Activated B cell treated with CpG ODN at 0.5 μM for 24 hours (primary cell): ENCODE data around the gene CDK5RAP3. TPM values are rescaled to one million over a fixed set of nuclear protein-coding genes. Genes with fewer than 3 reads are reported as not detected.

Experiments used
- ATAC-seq: fragments of 200-7000 bp; cut with Tn5 transposase; one replicate; pipeline ENCODE4 v1.10.0; 2021; ENCODE audit warnings: low read depth, mild to moderate bottlenecking, moderate library complexity
- CTCF ChIA-PET: fragments of 350-600 bp; sonication (Branson Sonifier 250); formaldehyde crosslinking; loops from one replicate; lab custom pipeline; 2021; ENCODE audit warnings: antibody characterized with exemption; lab: Charles Lee
- POLR2A ChIA-PET: fragments of 350-600 bp; sonication (Branson Sonifier 250); formaldehyde crosslinking; loops from one replicate; lab custom pipeline; 2021; ENCODE audit warnings: antibody characterized with exemption; lab: Charles Lee
- DNase-seq: peaks from one replicate; pipeline ENCODE4 v3.0.0; 2022
- H3K27ac Mint-ChIP-seq: one replicate; pipeline ENCODE4 v1.8.0; 2020; ENCODE audit warnings: mixed read lengths
- H3K27me3 Mint-ChIP-seq: one replicate; pipeline ENCODE4 v1.8.0; 2021; ENCODE audit warnings: mixed read lengths
- H3K36me3 Mint-ChIP-seq: one replicate; pipeline ENCODE4 v1.8.0; 2021; ENCODE audit warnings: low read depth, mixed read lengths
- H3K4me1 Mint-ChIP-seq: one replicate; pipeline ENCODE4 v1.8.0; 2021; ENCODE audit warnings: mixed read lengths
- H3K4me3 Mint-ChIP-seq: one replicate; pipeline ENCODE4 v1.8.0; 2020; ENCODE audit warnings: mild to moderate bottlenecking, mixed read lengths
- H3K9me3 Mint-ChIP-seq: one replicate; pipeline ENCODE4 v1.8.0; 2020; ENCODE audit warnings: mixed read lengths
- intact Hi-C: fragments of 100-400 bp; cut with micrococcal nuclease; formaldehyde crosslinking; loops from one replicate; pipeline ENCODE4 v1.15.1; 2024
- total RNA-seq: library from RNA; stranded (reverse); gene quantifications from 2 replicates; pipeline ENCODE4 v1.2.3, GENCODE V29; 2022
- TF ChIP-seq, protein P1 (sequence below): fragments of 200-600 bp; IDR thresholded peaks from one replicate; pipeline ENCODE4 v1.8.0; 2022; ENCODE audit warnings: antibody characterized with exemption, mild to moderate bottlenecking

CDK5RAP3 gene
- total RNA-seq, 1 donor from 2014 or later = 286 TPM

DNA sequence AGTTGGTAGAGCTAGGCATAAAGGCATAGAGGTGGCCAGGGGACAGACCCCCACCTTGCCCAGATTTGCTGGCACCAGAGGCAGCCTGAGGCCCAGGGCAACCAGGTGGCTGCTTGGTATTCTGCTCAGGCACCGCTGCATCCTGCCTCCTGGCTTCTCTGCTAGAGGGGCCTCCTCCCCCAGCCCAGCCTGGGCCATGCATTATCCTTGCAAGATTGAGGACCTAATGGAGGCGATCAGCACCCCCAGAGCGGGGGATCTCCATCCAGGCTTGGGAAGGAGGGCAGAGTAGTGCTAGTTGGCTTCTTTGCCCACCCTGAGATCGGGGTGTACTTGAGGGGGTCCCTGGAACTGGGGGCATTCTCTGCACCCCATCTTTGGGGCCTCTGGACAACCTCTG lies 23.8 kb downstream of the CDK5RAP3 start:
- Mint-ChIP-seq H3K4me1 (no peaks in the 10 kb centered on the region), H3K9me3 (no peaks in the 10 kb centered on the region), H3K4me3 (no peak overlapping the region), H3K36me3 (no peaks in the 10 kb centered on the region), H3K27ac (no peak overlapping the region), H3K27me3 (peaks cover 2% of the 10 kb centered on the region)
- DNase-seq (no peak), ATAC-seq (no peak)
- ChIA-PET CTCF (no interaction called here), POLR2A (no interaction called here)
- TF ChIP-seq, protein P1, sequence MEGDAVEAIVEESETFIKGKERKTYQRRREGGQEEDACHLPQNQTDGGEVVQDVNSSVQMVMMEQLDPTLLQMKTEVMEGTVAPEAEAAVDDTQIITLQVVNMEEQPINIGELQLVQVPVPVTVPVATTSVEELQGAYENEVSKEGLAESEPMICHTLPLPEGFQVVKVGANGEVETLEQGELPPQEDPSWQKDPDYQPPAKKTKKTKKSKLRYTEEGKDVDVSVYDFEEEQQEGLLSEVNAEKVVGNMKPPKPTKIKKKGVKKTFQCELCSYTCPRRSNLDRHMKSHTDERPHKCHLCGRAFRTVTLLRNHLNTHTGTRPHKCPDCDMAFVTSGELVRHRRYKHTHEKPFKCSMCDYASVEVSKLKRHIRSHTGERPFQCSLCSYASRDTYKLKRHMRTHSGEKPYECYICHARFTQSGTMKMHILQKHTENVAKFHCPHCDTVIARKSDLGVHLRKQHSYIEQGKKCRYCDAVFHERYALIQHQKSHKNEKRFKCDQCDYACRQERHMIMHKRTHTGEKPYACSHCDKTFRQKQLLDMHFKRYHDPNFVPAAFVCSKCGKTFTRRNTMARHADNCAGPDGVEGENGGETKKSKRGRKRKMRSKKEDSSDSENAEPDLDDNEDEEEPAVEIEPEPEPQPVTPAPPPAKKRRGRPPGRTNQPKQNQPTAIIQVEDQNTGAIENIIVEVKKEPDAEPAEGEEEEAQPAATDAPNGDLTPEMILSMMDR = no peak
- intact Hi-C loops = no loop called here

GRCh38 chr17:47995241-47995935 lies 24.5 kb downstream of the CDK5RAP3 start:
- Mint-ChIP-seq H3K9me3 (no peaks in the 10 kb centered on the region), H3K27me3 (peaks cover 2% of the 10 kb centered on the region), H3K4me3 (no peak overlapping the region), H3K36me3 (no peaks in the 10 kb centered on the region), H3K27ac (no peak overlapping the region), H3K4me1 (no peaks in the 10 kb centered on the region)
- DNase-seq (no peak), ATAC-seq (no peak)
- ChIA-PET CTCF (no interaction called here), POLR2A (no interaction called here)
- TF ChIP-seq, protein P1 = no peak
- intact Hi-C loops = no loop called here

DNA sequence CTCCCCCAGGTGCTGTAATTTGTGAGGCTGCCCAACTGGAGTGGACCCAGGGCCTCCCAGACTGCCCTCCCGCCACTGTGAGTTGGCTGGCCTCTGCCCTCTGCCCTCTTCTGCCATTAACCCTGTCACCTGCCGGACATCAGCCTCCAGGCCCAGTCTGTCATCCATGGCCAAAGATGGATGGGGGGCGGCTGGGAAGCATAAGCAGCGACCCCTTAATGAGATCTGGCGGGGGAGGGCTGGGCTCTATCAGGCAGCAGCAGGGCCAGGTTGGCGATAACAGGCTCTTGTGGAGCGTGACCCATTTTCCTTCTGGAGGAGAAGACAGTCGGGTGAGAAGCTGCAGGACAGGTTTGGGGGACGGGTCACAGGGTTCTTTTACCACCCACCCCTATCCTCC lies 25.3 kb downstream of the CDK5RAP3 start:
- intact Hi-C loops = no loop called here
- no peaks in the 10 kb centered on the region for H3K36me3 Mint-ChIP-seq
- ChIA-PET CTCF (no interaction called here), POLR2A (no interaction called here)
- peaks cover 2% of the 10 kb centered on the region for H3K27me3 Mint-ChIP-seq
- no peaks in the 10 kb centered on the region for H3K9me3 Mint-ChIP-seq
- TF ChIP-seq, protein P1 = no peak
- H3K4me3 Mint-ChIP-seq = no peak overlapping the region
- H3K27ac Mint-ChIP-seq = no peak overlapping the region
- DNase-seq (no peak), ATAC-seq (no peak)
- no peaks in the 10 kb centered on the region for H3K4me1 Mint-ChIP-seq

DNA sequence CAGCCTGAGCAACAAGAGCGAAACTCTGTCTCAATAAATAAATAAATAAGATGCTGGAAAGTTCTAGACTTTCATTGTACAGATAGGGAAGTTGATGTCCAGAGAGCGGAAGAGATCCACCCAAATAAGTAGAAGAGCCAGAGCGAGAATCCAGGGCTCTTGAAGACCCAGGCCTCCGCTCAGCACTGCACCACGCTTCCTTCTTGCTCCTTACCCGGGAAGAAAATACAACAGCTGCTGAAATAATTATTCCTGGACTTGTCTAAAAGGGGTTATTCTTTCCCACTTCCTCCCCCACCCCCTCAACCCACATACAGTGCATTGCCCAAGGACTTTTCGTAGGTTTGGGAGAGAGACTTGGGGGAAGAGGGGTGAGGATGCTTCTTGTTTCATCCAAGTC lies 26.7 kb downstream of the CDK5RAP3 start:
- TF ChIP-seq, protein P1 = no peak
- ATAC-seq (no peak), DNase-seq (no peak)
- Mint-ChIP-seq H3K36me3 (no peaks in the 10 kb centered on the region), H3K4me3 (no peak overlapping the region), H3K4me1 (no peaks in the 10 kb centered on the region), H3K27me3 (peaks cover 2% of the 10 kb centered on the region), H3K27ac (no peak overlapping the region), H3K9me3 (no peaks in the 10 kb centered on the region)
- ChIA-PET CTCF (no interaction called here), POLR2A (no interaction called here)
- intact Hi-C loops = no loop called here

DNA sequence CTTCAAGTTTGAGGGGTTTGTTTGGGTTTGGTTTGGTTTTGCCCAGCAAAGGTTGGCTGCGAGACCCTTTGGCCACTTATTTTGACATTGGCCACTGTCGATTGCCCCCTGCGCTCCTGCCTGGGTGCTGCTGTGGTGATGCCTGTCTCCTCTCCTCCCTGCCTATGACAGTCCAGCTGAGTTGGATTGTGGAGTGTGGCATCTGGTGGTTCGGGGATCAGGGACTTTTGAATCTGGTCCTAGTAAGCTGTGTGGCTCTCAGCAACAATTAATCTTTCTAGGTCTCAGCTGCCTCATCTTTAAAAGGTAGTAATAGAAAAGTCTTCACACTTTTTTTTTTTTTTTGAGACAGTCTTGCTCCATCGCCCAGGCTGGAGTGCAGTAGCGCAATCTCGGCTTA lies 27.1 kb downstream of the CDK5RAP3 start:
- POLR2A ChIA-PET = no interaction called here
- CTCF ChIA-PET = no interaction called here
- ATAC-seq = no peak
- Mint-ChIP-seq H3K27me3 (peaks cover 2% of the 10 kb centered on the region), H3K9me3 (no peaks in the 10 kb centered on the region), H3K4me3 (no peak overlapping the region), H3K4me1 (peaks cover 4% of the 10 kb centered on the region), H3K27ac (no peak overlapping the region), H3K36me3 (no peaks in the 10 kb centered on the region)
- DNase-seq = no peak
- TF ChIP-seq, protein P1 = no peak
- intact Hi-C loops = no loop called here
